Thyroid gland (tissue), 4 donors: Measurements from ENCODE around the gene NRDC. TPM values are rescaled to one million over a fixed set of nuclear protein-coding genes. Genes with fewer than 3 reads are reported as not detected.

Experiments used
- DNase-seq, 2 donors: peaks; one replicate each; pipeline ENCODE4 v3.0.0-alpha.2; 2019
- H3K27ac ChIP-seq, 3 donors: fragments of 200-600 bp; sonication (generic); 1 replicate in 2 of 3; 2 replicates in 1 of 3; pipeline ENCODE4 v1.5.1; 2016 to 2019; ENCODE audit warnings: mild to moderate bottlenecking in 1 of 3, moderate library complexity in 1 of 3
- H3K27me3 ChIP-seq: fragments of 200-600 bp; sonication (generic); one replicate; pipeline ENCODE4 v1.5.1; 2019
- H3K36me3 ChIP-seq, 2 donors: fragments of 200-600 bp; sonication (generic); one replicate each; pipeline ENCODE4 v1.5.1; 2016 to 2019
- H3K4me1 ChIP-seq, 2 donors: fragments of 200-600 bp; sonication (generic); one replicate each; pipeline ENCODE4 v1.5.1; 2017 to 2019
- H3K4me3 ChIP-seq, 3 donors: fragments of 200-600 bp; sonication (generic); replicated peaks in 1 of 3; 1 replicate in 2 of 3; 2 replicates in 1 of 3; pipeline ENCODE4 v1.5.1; 2016; ENCODE audit warnings: mild to moderate bottlenecking in 1 of 3
- H3K9me3 ChIP-seq: fragments of 200-600 bp; sonication (generic); one replicate; pipeline ENCODE4 v1.5.1; 2017
- CTCF ChIP-seq, 6 experiments: fragments of 200-600 bp in 3 of 6; fragments of 450-650 bp in 3 of 6; sonication (generic) in 3 of 6; IDR thresholded peaks; one replicate each; pipeline ENCODE4 v1.5.1; 2016 to 2019; ENCODE audit warnings: antibody characterized with exemption in 6 of 6, mild to moderate bottlenecking in 2 of 6, inconsistent platforms in 1 of 6, moderate library complexity in 1 of 6
- POLR2A ChIP-seq, 2 donors: fragments of 450-650 bp; IDR thresholded peaks; one replicate each; pipeline ENCODE4 v1.6.1; 2017; ENCODE audit warnings: antibody characterized with exemption in 2 of 2, mild to moderate bottlenecking in 2 of 2, moderate library complexity in 1 of 2
- WGBS, 2 donors: methylation state at CpG; one replicate each; pipeline ENCODE4 v1.1.5; 2017; 5-methylcytosine and 5-hydroxymethylcytosine counted together
- intact Hi-C: fragments of 100-400 bp; cut with DNase I; formaldehyde crosslinking; loops from one replicate; pipeline ENCODE4 v1.15.1; 2023
- total RNA-seq, 4 donors: library from RNA; depleted of rRNA; stranded (reverse); fragments of >200 nt; gene quantifications; one replicate each; pipeline ENCODE4 v1.2.3, GENCODE V29; 2016

The NRDC gene
- total RNA-seq, 4 donors from 2014 or later: 75.0 to 98.7 (median 79.3) TPM

- H3K36me3 ChIP-seq: peaks cover 0 to 6% of the 10 kb centered on the region in 2 donors
- no peak for DNase-seq
- intact Hi-C loops: no loop called here
- no peak overlapping the region for H3K4me3 ChIP-seq
- H3K4me1 ChIP-seq: no peaks in the 10 kb centered on the region
- WGBS, 2 donors: 87 to 88% methylated on average over 4 of the region's 4 CpGs
- no peak overlapping the region for H3K27ac ChIP-seq
- H3K27me3 ChIP-seq: no peaks in the 10 kb centered on the region
- no peak for TF ChIP-seq CTCF (IDR thresholded peaks at IDR 0.05)
- no peak for TF ChIP-seq POLR2A (IDR thresholded peaks at IDR 0.05)
- H3K9me3 ChIP-seq: no peaks in the 10 kb centered on the region
Observed at GRCh38 chr1:51843948-51844347, 34.6 kb downstream of the NRDC start.

- no peaks in the 10 kb centered on the region for H3K4me1 ChIP-seq
- DNase-seq: no peak
- H3K36me3 ChIP-seq: peaks cover 0 to 6% of the 10 kb centered on the region in 2 donors
- intact Hi-C loops: no loop called here
- TF ChIP-seq POLR2A (IDR thresholded peaks at IDR 0.05): no peak
- no peak for TF ChIP-seq CTCF (IDR thresholded peaks at IDR 0.05)
- H3K9me3 ChIP-seq: no peaks in the 10 kb centered on the region
- H3K27me3 ChIP-seq: no peaks in the 10 kb centered on the region
- no peak overlapping the region for H3K4me3 ChIP-seq
- no peak overlapping the region for H3K27ac ChIP-seq
- 97 to 98% methylated on average over 1 of the region's 1 CpG for WGBS, 2 donors
Observed at GRCh38 chr1:51842261-51842660, 36.3 kb downstream of the NRDC start.

GRCh38 chr1:51840743-51841461 lies 37.6 kb downstream of the NRDC start:
- TF ChIP-seq POLR2A (IDR thresholded peaks at IDR 0.05) (no peak), CTCF (IDR thresholded peaks at IDR 0.05) (no peak)
- intact Hi-C loops: no loop called here
- H3K4me1 ChIP-seq: no peaks in the 10 kb centered on the region
- WGBS, 2 donors: 89 to 92% methylated on average over 4 of the region's 4 CpGs
- no peak overlapping the region for H3K27ac ChIP-seq
- no peaks in the 10 kb centered on the region for H3K9me3 ChIP-seq
- no peak overlapping the region for H3K4me3 ChIP-seq
- DNase-seq: no peak
- H3K27me3 ChIP-seq: no peaks in the 10 kb centered on the region
- H3K36me3 ChIP-seq: peaks cover 0 to 12% of the 10 kb centered on the region in 2 donors

- DNase-seq: no peak
- TF ChIP-seq POLR2A (IDR thresholded peaks at IDR 0.05): no peak
- no peak for TF ChIP-seq CTCF (IDR thresholded peaks at IDR 0.05)
- intact Hi-C loops: no loop called here
Observed at GRCh38 chr1:51840182-51840581, 38.3 kb downstream of the NRDC start.

GRCh38 chr1:51839094-51839493 lies 39.4 kb downstream of the NRDC start:
- intact Hi-C loops: no loop called here
- Histone ChIP-seq H3K27me3 (no peaks in the 10 kb centered on the region), H3K9me3 (no peaks in the 10 kb centered on the region), H3K4me1 (no peaks in the 10 kb centered on the region), H3K27ac (no peak overlapping the region), H3K4me3 (no peak overlapping the region), H3K36me3 (peaks cover 0 to 17% of the 10 kb centered on the region in 2 donors)
- TF ChIP-seq CTCF (IDR thresholded peaks at IDR 0.05) (no peak), POLR2A (IDR thresholded peaks at IDR 0.05) (no peak)
- WGBS, 2 donors: 95 to 100% methylated on average over 1 of the region's 1 CpG
- DNase-seq: no peak

More at GRCh38 chr1:51840182-51840581, 38.3 kb downstream of the NRDC start:
- Histone ChIP-seq H3K4me1 (no peaks in the 10 kb centered on the region), H3K27me3 (no peaks in the 10 kb centered on the region), H3K36me3 (peaks cover 0 to 17% of the 10 kb centered on the region in 2 donors), H3K27ac (no peak overlapping the region), H3K9me3 (no peaks in the 10 kb centered on the region), H3K4me3 (no peak overlapping the region)
- WGBS, 2 donors: 94 to 96% methylated on average over 2 of the region's 2 CpGs
